Measurements from ENCODE around the gene TLR10. TPM values are rescaled to one million over a fixed set of nuclear protein-coding genes. Genes with fewer than 3 reads are reported as not detected.

The TLR10 gene, protein sequence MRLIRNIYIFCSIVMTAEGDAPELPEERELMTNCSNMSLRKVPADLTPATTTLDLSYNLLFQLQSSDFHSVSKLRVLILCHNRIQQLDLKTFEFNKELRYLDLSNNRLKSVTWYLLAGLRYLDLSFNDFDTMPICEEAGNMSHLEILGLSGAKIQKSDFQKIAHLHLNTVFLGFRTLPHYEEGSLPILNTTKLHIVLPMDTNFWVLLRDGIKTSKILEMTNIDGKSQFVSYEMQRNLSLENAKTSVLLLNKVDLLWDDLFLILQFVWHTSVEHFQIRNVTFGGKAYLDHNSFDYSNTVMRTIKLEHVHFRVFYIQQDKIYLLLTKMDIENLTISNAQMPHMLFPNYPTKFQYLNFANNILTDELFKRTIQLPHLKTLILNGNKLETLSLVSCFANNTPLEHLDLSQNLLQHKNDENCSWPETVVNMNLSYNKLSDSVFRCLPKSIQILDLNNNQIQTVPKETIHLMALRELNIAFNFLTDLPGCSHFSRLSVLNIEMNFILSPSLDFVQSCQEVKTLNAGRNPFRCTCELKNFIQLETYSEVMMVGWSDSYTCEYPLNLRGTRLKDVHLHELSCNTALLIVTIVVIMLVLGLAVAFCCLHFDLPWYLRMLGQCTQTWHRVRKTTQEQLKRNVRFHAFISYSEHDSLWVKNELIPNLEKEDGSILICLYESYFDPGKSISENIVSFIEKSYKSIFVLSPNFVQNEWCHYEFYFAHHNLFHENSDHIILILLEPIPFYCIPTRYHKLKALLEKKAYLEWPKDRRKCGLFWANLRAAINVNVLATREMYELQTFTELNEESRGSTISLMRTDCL
- polyA plus RNA-seq (2013, experiment 1 of 2), result not detected
- not detected for polyA plus RNA-seq (2013, experiment 2 of 2)

DNA sequence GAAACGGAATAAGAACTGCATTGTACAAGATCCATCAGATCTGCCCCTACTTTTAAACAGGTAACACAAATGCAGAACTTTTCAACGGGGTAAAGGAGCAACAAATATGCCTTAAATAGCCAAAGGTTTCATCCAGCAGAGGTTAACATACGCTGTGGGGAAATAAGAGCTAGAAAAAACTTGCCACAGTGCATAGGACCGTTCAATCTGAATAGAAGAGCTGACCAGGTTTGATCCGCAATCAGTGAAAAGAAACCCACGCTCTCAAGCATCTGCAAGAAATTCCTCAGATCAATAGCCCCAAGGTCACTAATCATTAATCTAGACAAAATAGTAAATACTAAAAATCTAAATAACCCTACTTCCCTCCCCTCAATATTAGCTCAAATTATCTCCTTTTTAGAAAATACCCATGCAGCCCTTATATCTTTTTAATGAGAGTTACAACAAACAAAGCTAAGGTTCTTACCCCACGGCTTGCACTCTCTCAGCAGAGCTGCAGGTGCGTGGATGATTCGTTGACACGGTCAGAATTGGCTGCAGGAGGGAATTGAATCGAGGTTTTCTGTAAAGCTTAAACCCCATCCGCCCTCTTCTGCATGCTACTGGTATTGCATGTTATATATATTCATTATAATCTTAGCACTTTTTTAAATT lies at the start of gene TLR10:
Gene TLR10, minus strand, starts transcription at position 539 of the 657 bp plus-strand sequence. CDS start 7,400 bp downstream, outside the sequence.
- no peak within 1 kb of the TSS for H2BK15ac ChIP-seq (ENCODE audit: low read depth, poor library complexity, severe bottlenecking)
- no peak within 1 kb of the TSS for H3K9ac ChIP-seq (ENCODE audit: low read length)
- no peak within 1 kb of the TSS for H4K8ac ChIP-seq (ENCODE audit: low read length)
- no peaks in the 10 kb centered on the region for H3K4me1 ChIP-seq (ENCODE audit: control insufficient read depth, insufficient read depth, low read depth, low read length)
- H3K9me3 ChIP-seq (ENCODE audit: control insufficient read depth, low read length), result no peaks in the 10 kb centered on the region
- H3K4me3 ChIP-seq (ENCODE audit: insufficient read depth in 1 of 2, low read depth in 1 of 2, low read length in 2 of 2), result no peak within 1 kb of the TSS
- no peaks in the 10 kb centered on the region for H3K79me1 ChIP-seq (replicated peaks; ENCODE audit: low read length, poor library complexity, severe bottlenecking)
- H3K36me3 ChIP-seq (ENCODE audit: control insufficient read depth in 1 of 2, insufficient read depth in 2 of 2, low read depth in 1 of 2, low read length in 2 of 2), result no peaks in the 10 kb centered on the region
- H2BK12ac ChIP-seq (ENCODE audit: low read length in 2 of 2), result no peak within 1 kb of the TSS
- no peak within 1 kb of the TSS for H2AK5ac ChIP-seq (ENCODE audit: low read length, severe bottlenecking)
- H2AFZ ChIP-seq (ENCODE audit: low read depth, low read length), result no peak within 1 kb of the TSS
- WGBS, result 57% methylated on average over 10 of the region's 12 CpGs
- H3K27me3 ChIP-seq (ENCODE audit: control insufficient read depth in 1 of 2, insufficient read depth in 1 of 2, low read length in 2 of 2), result no peaks in the 10 kb centered on the region
- no peak within 1 kb of the TSS for H3K4ac ChIP-seq (ENCODE audit: low read depth in 1 of 2, low read length in 2 of 2)
- peak; percentile 49 for DNase-seq
- H3K18ac ChIP-seq (ENCODE audit: low read depth in 1 of 2, low read length in 2 of 2), result no peak within 1 kb of the TSS
- H3K27ac ChIP-seq (ENCODE audit: low read length, poor library complexity, severe bottlenecking), result no peak within 1 kb of the TSS
- H3K23ac ChIP-seq (ENCODE audit: low read length in 2 of 2), result no peak within 1 kb of the TSS
- no peak within 1 kb of the TSS for H4K91ac ChIP-seq (ENCODE audit: low read length)
- no peak within 1 kb of the TSS for H2BK120ac ChIP-seq (ENCODE audit: low read depth, low read length)
- H3K14ac ChIP-seq (ENCODE audit: low read length in 2 of 2), result no peak within 1 kb of the TSS
- H3K4me2 ChIP-seq (ENCODE audit: low read length, poor library complexity, severe bottlenecking), result peak within 1 kb of the TSS; percentile 34
- H2BK5ac ChIP-seq (ENCODE audit: low read depth, low read length, poor library complexity, severe bottlenecking), result no peak within 1 kb of the TSS

DNA sequence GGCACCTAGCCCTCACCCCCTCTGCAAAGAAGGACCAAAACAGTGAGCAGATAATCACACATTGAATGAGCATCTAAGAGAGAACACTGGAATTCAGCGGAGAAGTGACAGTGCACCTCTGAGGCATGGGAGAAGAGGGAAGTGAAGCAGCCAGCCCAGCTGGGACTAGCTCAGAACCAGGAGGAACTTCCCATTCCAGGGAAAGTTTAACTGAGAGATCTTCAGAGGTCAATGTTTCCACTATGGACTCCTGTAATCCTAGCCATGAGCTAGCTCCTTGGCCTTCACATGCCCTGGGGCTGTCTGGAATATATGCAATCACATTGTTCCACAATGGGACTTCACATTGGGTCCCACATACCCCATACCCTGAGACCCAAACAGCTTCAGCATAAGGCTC lies 49.4 kb upstream of the TLR10 start:
- Histone ChIP-seq H3K79me1 (replicated peaks; ENCODE audit: low read length, poor library complexity, severe bottlenecking) (peaks cover 14% of the 10 kb centered on the region), H2BK15ac (ENCODE audit: low read depth, poor library complexity, severe bottlenecking) (no peak overlapping the region), H3K36me3 (ENCODE audit: control insufficient read depth in 1 of 2, insufficient read depth in 2 of 2, low read depth in 1 of 2, low read length in 2 of 2) (no peaks in the 10 kb centered on the region), H4K8ac (ENCODE audit: low read length) (no peak overlapping the region), H3K18ac (ENCODE audit: low read depth in 1 of 2, low read length in 2 of 2) (no peak overlapping the region), H3K4me2 (ENCODE audit: low read length, poor library complexity, severe bottlenecking) (no peak overlapping the region), H2AFZ (ENCODE audit: low read depth, low read length) (peak overlapping the region; percentile 19), H2AK5ac (ENCODE audit: low read length, severe bottlenecking) (no peak overlapping the region), H3K4ac (ENCODE audit: low read depth in 1 of 2, low read length in 2 of 2) (no peak overlapping the region), H2BK12ac (ENCODE audit: low read length in 2 of 2) (no peak overlapping the region), H3K27ac (ENCODE audit: low read length, poor library complexity, severe bottlenecking) (no peak overlapping the region), H4K91ac (ENCODE audit: low read length) (no peak overlapping the region), H3K9me3 (ENCODE audit: control insufficient read depth, low read length) (peaks cover 12% of the 10 kb centered on the region), H2BK5ac (ENCODE audit: low read depth, low read length, poor library complexity, severe bottlenecking) (no peak overlapping the region), H3K27me3 (ENCODE audit: control insufficient read depth in 1 of 2, insufficient read depth in 1 of 2, low read length in 2 of 2) (no peaks in the 10 kb centered on the region), H3K23ac (ENCODE audit: low read length in 2 of 2) (no peak overlapping the region), H3K4me3 (ENCODE audit: insufficient read depth in 1 of 2, low read depth in 1 of 2, low read length in 2 of 2) (no peak overlapping the region), H3K9ac (ENCODE audit: low read length) (no peak overlapping the region), H3K14ac (ENCODE audit: low read length in 2 of 2) (no peak overlapping the region), H3K4me1 (ENCODE audit: control insufficient read depth, insufficient read depth, low read depth, low read length) (no peaks in the 10 kb centered on the region), H2BK120ac (ENCODE audit: low read depth, low read length) (no peak overlapping the region)
- 100% methylated on average over 1 of the region's 1 CpG for WGBS
- no peak for DNase-seq

DNA sequence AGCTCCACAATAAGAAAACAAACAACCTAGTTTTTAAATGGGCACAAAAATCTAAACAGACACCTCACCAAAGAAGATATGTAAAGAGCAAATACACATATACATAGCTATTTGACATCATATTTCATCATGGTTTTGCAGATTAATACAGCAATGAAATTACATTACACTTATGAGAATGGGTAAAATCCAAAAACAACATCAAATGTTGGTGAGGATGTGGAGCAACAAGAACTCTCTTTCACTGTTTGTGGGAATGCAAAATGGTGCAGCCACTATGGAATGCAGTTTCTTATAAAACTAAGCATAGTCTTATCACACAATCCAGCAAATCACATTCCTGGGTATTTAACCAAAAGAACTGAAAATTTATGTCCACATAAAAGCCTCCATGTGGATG lies 48.9 kb upstream of the TLR10 start:
- no peak overlapping the region for H2AFZ ChIP-seq (ENCODE audit: low read depth, low read length)
- H3K36me3 ChIP-seq (ENCODE audit: control insufficient read depth in 1 of 2, insufficient read depth in 2 of 2, low read depth in 1 of 2, low read length in 2 of 2), result no peaks in the 10 kb centered on the region
- H3K4me3 ChIP-seq (ENCODE audit: insufficient read depth in 1 of 2, low read depth in 1 of 2, low read length in 2 of 2), result no peak overlapping the region
- H3K9me3 ChIP-seq (ENCODE audit: control insufficient read depth, low read length), result peaks cover 12% of the 10 kb centered on the region
- H3K9ac ChIP-seq (ENCODE audit: low read length), result no peak overlapping the region
- peaks cover 14% of the 10 kb centered on the region for H3K79me1 ChIP-seq (replicated peaks; ENCODE audit: low read length, poor library complexity, severe bottlenecking)
- H3K27ac ChIP-seq (ENCODE audit: low read length, poor library complexity, severe bottlenecking), result no peak overlapping the region
- no peak overlapping the region for H3K4me2 ChIP-seq (ENCODE audit: low read length, poor library complexity, severe bottlenecking)
- H4K91ac ChIP-seq (ENCODE audit: low read length), result no peak overlapping the region
- H4K8ac ChIP-seq (ENCODE audit: low read length), result no peak overlapping the region
- H2BK120ac ChIP-seq (ENCODE audit: low read depth, low read length), result no peak overlapping the region
- no peak for DNase-seq
- H2BK15ac ChIP-seq (ENCODE audit: low read depth, poor library complexity, severe bottlenecking), result no peak overlapping the region
- H3K27me3 ChIP-seq (ENCODE audit: control insufficient read depth in 1 of 2, insufficient read depth in 1 of 2, low read length in 2 of 2), result no peaks in the 10 kb centered on the region
- H3K14ac ChIP-seq (ENCODE audit: low read length in 2 of 2), result no peak overlapping the region
- no peak overlapping the region for H2AK5ac ChIP-seq (ENCODE audit: low read length, severe bottlenecking)
- no peak overlapping the region for H3K23ac ChIP-seq (ENCODE audit: low read length in 2 of 2)
- H2BK12ac ChIP-seq (ENCODE audit: low read length in 2 of 2), result no peak overlapping the region
- no peak overlapping the region for H3K18ac ChIP-seq (ENCODE audit: low read depth in 1 of 2, low read length in 2 of 2)
- H3K4ac ChIP-seq (ENCODE audit: low read depth in 1 of 2, low read length in 2 of 2), result no peak overlapping the region
- no peaks in the 10 kb centered on the region for H3K4me1 ChIP-seq (ENCODE audit: control insufficient read depth, insufficient read depth, low read depth, low read length)
- H2BK5ac ChIP-seq (ENCODE audit: low read depth, low read length, poor library complexity, severe bottlenecking), result no peak overlapping the region

DNA sequence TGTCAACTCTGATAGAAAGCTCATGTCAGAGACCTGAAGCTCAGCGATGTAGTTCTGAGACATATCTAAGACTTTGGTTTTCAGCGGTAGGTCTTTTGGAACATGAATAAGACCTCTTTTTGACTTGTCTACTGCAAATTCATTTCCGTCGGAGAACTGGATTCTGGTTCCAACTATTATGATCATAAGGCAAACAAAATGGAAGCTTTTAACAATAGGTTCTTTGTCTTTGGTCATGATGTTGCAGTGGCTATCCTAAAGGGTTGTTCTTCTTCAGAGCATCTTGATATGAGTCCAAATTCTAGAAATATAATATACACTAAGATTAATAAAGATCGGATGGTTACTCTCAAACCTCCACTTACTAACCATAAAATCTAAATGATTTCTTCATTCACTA lies 46.4 kb upstream of the TLR10 start:
- Histone ChIP-seq H3K9ac (ENCODE audit: low read length) (no peak overlapping the region), H2BK12ac (ENCODE audit: low read length in 2 of 2) (no peak overlapping the region), H2BK120ac (ENCODE audit: low read depth, low read length) (no peak overlapping the region), H4K8ac (ENCODE audit: low read length) (no peak overlapping the region), H3K4me3 (ENCODE audit: insufficient read depth in 1 of 2, low read depth in 1 of 2, low read length in 2 of 2) (no peak overlapping the region), H3K4me1 (ENCODE audit: control insufficient read depth, insufficient read depth, low read depth, low read length) (no peaks in the 10 kb centered on the region), H3K4ac (ENCODE audit: low read depth in 1 of 2, low read length in 2 of 2) (no peak overlapping the region), H4K91ac (ENCODE audit: low read length) (no peak overlapping the region), H2BK15ac (ENCODE audit: low read depth, poor library complexity, severe bottlenecking) (no peak overlapping the region), H3K36me3 (ENCODE audit: control insufficient read depth in 1 of 2, insufficient read depth in 2 of 2, low read depth in 1 of 2, low read length in 2 of 2) (no peaks in the 10 kb centered on the region), H3K14ac (ENCODE audit: low read length in 2 of 2) (no peak overlapping the region), H3K18ac (ENCODE audit: low read depth in 1 of 2, low read length in 2 of 2) (no peak overlapping the region), H2BK5ac (ENCODE audit: low read depth, low read length, poor library complexity, severe bottlenecking) (no peak overlapping the region), H3K27ac (ENCODE audit: low read length, poor library complexity, severe bottlenecking) (no peak overlapping the region), H3K27me3 (ENCODE audit: control insufficient read depth in 1 of 2, insufficient read depth in 1 of 2, low read length in 2 of 2) (no peaks in the 10 kb centered on the region), H3K79me1 (replicated peaks; ENCODE audit: low read length, poor library complexity, severe bottlenecking) (peaks cover 15% of the 10 kb centered on the region), H3K23ac (ENCODE audit: low read length in 2 of 2) (no peak overlapping the region), H2AFZ (ENCODE audit: low read depth, low read length) (no peak overlapping the region), H3K9me3 (ENCODE audit: control insufficient read depth, low read length) (no peaks in the 10 kb centered on the region), H2AK5ac (ENCODE audit: low read length, severe bottlenecking) (no peak overlapping the region), H3K4me2 (ENCODE audit: low read length, poor library complexity, severe bottlenecking) (no peak overlapping the region)
- WGBS, result 96% methylated on average over 4 of the region's 5 CpGs
- no peak for DNase-seq

All from mesenchymal stem cell (in vitro differentiated cells and primary cell).